Testis (tissue), 2 donors: ENCODE results near the gene TMEM138.

ENCODE experiments used
- POLR2A ChIP-seq: fragments of 450-650 bp; IDR thresholded peaks from one replicate; pipeline ENCODE4 v1.6.1; 2017; ENCODE audit warnings: antibody characterized with exemption, mild to moderate bottlenecking, moderate library complexity
- TF ChIP-seq, protein P1 (sequence below), 3 experiments: fragments of 450-650 bp in 2 of 3; fragments of 200-600 bp in 1 of 3; sonication (generic) in 1 of 3; IDR thresholded peaks; one replicate each; pipeline ENCODE4 v1.5.1; 2016 to 2019; ENCODE audit warnings: antibody characterized with exemption in 3 of 3, mild to moderate bottlenecking in 2 of 3, moderate library complexity in 1 of 3

DNA sequence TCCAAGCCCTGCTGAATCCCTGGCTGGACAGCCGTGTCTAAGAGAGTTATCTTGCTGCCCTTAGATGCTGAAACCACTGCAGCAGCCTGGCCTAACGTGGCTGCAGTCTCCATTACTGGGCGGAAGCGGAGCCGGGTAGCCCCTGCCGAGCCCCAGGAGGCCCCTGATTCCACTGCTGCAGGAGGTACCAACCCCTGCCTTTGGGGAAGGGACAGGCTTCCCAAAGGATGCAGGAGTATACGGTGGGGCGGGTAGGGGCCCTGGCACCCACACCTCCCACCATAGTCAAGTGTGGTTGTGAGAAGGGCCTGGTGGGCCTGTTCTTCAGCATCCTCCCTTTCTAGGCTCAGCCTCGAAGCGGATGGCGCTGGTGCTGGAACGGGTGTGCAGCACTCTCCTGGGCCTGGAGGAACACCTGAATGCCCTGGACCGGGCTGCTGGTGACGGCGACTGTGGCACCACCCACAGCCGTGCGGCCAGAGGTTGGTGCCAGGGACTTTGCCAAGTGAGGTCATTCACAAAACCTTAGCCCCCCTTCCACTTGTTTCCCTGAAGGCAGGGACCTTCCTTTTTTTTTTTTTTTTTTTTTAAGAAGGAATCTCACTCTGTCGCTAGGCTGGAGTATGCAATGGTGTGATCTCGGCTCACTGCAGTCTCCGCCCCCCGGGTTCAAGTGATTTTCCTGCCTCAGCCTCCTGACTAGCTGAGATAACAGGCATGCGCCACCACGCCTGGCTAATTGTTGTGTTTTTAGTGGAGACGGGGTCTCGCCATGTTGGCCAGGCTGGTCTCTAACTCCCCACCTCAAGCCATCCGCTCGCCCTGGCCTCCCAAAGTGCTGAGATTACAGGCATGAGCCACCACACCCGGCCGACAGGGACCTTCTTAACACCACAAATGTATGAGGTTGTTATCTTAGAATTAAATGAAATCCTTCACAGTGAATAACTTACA, 18.1 kb upstream of the TMEM138 start:
- TF ChIP-seq, protein P1, sequence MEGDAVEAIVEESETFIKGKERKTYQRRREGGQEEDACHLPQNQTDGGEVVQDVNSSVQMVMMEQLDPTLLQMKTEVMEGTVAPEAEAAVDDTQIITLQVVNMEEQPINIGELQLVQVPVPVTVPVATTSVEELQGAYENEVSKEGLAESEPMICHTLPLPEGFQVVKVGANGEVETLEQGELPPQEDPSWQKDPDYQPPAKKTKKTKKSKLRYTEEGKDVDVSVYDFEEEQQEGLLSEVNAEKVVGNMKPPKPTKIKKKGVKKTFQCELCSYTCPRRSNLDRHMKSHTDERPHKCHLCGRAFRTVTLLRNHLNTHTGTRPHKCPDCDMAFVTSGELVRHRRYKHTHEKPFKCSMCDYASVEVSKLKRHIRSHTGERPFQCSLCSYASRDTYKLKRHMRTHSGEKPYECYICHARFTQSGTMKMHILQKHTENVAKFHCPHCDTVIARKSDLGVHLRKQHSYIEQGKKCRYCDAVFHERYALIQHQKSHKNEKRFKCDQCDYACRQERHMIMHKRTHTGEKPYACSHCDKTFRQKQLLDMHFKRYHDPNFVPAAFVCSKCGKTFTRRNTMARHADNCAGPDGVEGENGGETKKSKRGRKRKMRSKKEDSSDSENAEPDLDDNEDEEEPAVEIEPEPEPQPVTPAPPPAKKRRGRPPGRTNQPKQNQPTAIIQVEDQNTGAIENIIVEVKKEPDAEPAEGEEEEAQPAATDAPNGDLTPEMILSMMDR (IDR thresholded peaks at IDR 0.05), result no peak
- TF ChIP-seq POLR2A, result no peak
